K562 (cell line): ENCODE data around the gene ISYNA1. TPM values are rescaled to one million over a fixed set of nuclear protein-coding genes. Genes with fewer than 3 reads are reported as not detected.
A peak's percentile ranks its signal among the peaks of the same experiment; 100 is the strongest.

Experiments
- ATF3 ChIP-seq, 2 experiments: fragments of 450-650 bp in 1 of 2; sonication (generic) in 1 of 2; formaldehyde crosslinking in 1 of 2; IDR thresholded peaks in 1 of 2; conservative IDR thresholded peaks in 1 of 2; 2 replicates each; pipeline versions ENCODE4 v1.6.1 to v1.8.1; 2016 to 2023; ENCODE audit warnings: mild to moderate bottlenecking in 2 of 2, moderate library complexity in 2 of 2, inconsistent platforms in 1 of 2, missing genetic modification reagents in 1 of 2
- BDP1 ChIP-seq: IDR thresholded peaks from 3 replicates; pipeline ENCODE4 v1.6.1; 2011; ENCODE audit not compliant: insufficient read length, insufficient read depth
- CHD7 ChIP-seq: fragments of 200-600 bp; sonication (generic); IDR thresholded peaks from one replicate; pipeline ENCODE4 v1.6.1; 2012; ENCODE audit warnings: mild to moderate bottlenecking, low read depth, low read length, inconsistent platforms
- HDAC1 ChIP-seq, 2 experiments: fragments of 450-650 bp; IDR thresholded peaks; 2 replicates each; pipeline ENCODE4 v1.6.1; 2016 to 2017; ENCODE audit warnings: inconsistent platforms in 1 of 2, mild to moderate bottlenecking in 1 of 2, moderate library complexity in 1 of 2
- JUN ChIP-seq, 2 experiments: sonication (generic) in 1 of 2; formaldehyde crosslinking in 1 of 2; IDR thresholded peaks; 2 replicates each; pipeline versions ENCODE4 v1.6.1 to v1.8.0; 2012 to 2022; ENCODE audit warnings: borderline replicate concordance in 2 of 2, mild to moderate bottlenecking in 2 of 2, improper control_type of control experiment in 1 of 2, low read depth in 1 of 2, low read length in 1 of 2, missing genetic modification reagents in 1 of 2
- PHF8 ChIP-seq: fragments of 200-600 bp; sonication (generic); IDR thresholded peaks from 2 replicates; pipeline ENCODE4 v1.6.1; 2012; ENCODE audit warnings: mixed run types, mild to moderate bottlenecking, inconsistent platforms, low read length, moderate library complexity, borderline replicate concordance
- POLR3A ChIP-seq: IDR thresholded peaks from 2 replicates; pipeline ENCODE4 v1.6.1; 2011; ENCODE audit warnings: borderline replicate concordance, mild to moderate bottlenecking, moderate library complexity; ENCODE audit not compliant: insufficient read length, insufficient read depth; ENCODE audit errors: extremely low read depth
- RB1 ChIP-seq: fragments of 450-650 bp; IDR thresholded peaks from 2 replicates; pipeline ENCODE4 v1.6.1; 2017; ENCODE audit warnings: low read depth, mild to moderate bottlenecking
- ZNF124 ChIP-seq: sonication (generic); formaldehyde crosslinking; IDR thresholded peaks from 2 replicates; pipeline ENCODE4 v1.8.1; 2022; ENCODE audit warnings: missing genetic modification reagents
- ZNF586 ChIP-seq: fragments of 450-650 bp; formaldehyde crosslinking; conservative IDR thresholded peaks from 2 replicates; pipeline ENCODE4 v1.4.0; 2020; ENCODE audit warnings: mild to moderate bottlenecking, moderate library complexity
- polyA plus RNA-seq, 8 experiments: library from polyadenylated mRNA; depleted of rRNA in 4 of 8; stranded (reverse) in 5 of 8; unstranded in 3 of 8; fragments of >200 nt; fragmentation: Nextera tagmentation in 2 of 8; fragmentation: Illumina TruSeq in 1 of 8; extraction: Ambion mirVana in 2 of 8; extraction: Trizol in 1 of 8; gene quantifications; 2 replicates each; pipeline versions ENCODE4 v1.2.1 to v1.2.3, GENCODE V29; 2011 to 2014; ENCODE audit warnings: inconsistent platforms in 1 of 8, missing spikeins in 1 of 8
- total RNA-seq, 7 experiments: library from RNA; depleted of rRNA in 6 of 7; stranded (reverse); fragments of >200 nt in 6 of 7; fragmentation: Illumina TruSeq in 2 of 7; extraction: Trizol in 2 of 7; gene quantifications; 2 replicates each; pipeline versions ENCODE4 v1.2.1 to v1.2.3, GENCODE V29; 2011 to 2021; ENCODE audit warnings: low replicate concordance in 1 of 7

Gene ISYNA1
- total and polyA plus RNA-seq, 9 of the 15 experiments (the other 6 are each of a cell fraction or from before 2014, with no cell fraction given): 21.8 to 460 (median 93.2) TPM

GRCh38 chr19:18450931-18451836, 13.3 kb upstream of the ISYNA1 start (continued):
- TF ChIP-seq ATF3 (IDR thresholded peaks at IDR 0.05): no peak
- TF ChIP-seq ATF3 (CRISPR knock-in tag; conservative IDR thresholded peaks at IDR 0.05): no peak
- TF ChIP-seq RB1: peak; percentile 77
- no peak for TF ChIP-seq JUN (IDR thresholded peaks at IDR 0.05; ENCODE audit: borderline replicate concordance, low read depth, low read length)
- TF ChIP-seq JUN (CRISPR knock-in tag; IDR thresholded peaks at IDR 0.05; ENCODE audit: borderline replicate concordance): no peak
- TF ChIP-seq ZNF124 (CRISPR knock-in tag): no peak
- TF ChIP-seq HDAC1 (IDR thresholded peaks at IDR 0.05): no peak
- no peak for TF ChIP-seq CHD7
- TF ChIP-seq BDP1: no peak
- TF ChIP-seq POLR3A: no peak
- no peak for TF ChIP-seq ZNF586 (CRISPR knock-in tag)
- TF ChIP-seq PHF8: no peak
